AG09319 (cell line): ENCODE measurements around the gene RELT.

Source experiments
- DNase-seq: peaks from one replicate; pipeline ENCODE4 v3.0.0-alpha.2; 2010; ENCODE audit warnings: low read depth; ENCODE audit errors: extremely low read depth
- TF ChIP-seq, protein P1 (sequence below): IDR thresholded peaks from 2 replicates; pipeline ENCODE4 v1.5.1; 2011; ENCODE audit warnings: low read depth, mild to moderate bottlenecking, inconsistent platforms, low read length, moderate library complexity

RELT gene, protein sequence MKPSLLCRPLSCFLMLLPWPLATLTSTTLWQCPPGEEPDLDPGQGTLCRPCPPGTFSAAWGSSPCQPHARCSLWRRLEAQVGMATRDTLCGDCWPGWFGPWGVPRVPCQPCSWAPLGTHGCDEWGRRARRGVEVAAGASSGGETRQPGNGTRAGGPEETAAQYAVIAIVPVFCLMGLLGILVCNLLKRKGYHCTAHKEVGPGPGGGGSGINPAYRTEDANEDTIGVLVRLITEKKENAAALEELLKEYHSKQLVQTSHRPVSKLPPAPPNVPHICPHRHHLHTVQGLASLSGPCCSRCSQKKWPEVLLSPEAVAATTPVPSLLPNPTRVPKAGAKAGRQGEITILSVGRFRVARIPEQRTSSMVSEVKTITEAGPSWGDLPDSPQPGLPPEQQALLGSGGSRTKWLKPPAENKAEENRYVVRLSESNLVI

DNA sequence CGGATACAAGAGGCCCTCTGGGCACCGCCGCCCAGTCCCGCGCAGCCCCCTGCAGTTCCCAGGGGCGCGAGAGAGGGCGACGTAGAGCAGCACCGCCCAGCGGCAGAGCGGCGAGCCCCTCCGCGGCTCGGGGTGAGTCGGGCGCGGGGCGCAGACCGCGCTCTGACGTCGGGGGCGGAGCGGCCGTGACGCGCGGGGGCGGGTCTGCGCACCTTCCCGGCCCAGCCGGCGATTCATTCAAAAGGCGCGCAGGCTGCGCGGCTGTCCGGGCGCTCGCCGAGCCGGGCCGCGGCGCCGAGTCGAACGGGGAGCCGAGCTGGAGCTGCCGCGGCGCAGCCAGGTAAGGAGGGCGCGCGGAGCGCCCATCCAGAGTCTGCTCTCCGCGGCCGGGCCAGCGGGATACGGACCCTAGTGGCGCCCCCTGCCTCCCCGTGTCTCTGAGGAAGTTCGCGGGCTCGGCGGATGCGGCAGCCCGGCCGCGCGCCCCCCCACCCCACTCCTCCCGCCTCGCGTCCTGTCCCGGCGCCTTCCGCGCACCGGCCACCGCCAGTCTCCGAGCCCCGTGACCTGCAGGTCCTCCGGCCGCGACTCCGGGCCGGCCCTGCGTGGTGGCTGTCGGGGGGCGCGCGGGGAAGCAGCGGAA lies at the start of gene RELT:
Gene RELT, plus strand, starts transcription at position 240 of the 643 bp plus-strand sequence. CDS start 12,738 bp downstream, outside the sequence.
- TF ChIP-seq, protein P1, sequence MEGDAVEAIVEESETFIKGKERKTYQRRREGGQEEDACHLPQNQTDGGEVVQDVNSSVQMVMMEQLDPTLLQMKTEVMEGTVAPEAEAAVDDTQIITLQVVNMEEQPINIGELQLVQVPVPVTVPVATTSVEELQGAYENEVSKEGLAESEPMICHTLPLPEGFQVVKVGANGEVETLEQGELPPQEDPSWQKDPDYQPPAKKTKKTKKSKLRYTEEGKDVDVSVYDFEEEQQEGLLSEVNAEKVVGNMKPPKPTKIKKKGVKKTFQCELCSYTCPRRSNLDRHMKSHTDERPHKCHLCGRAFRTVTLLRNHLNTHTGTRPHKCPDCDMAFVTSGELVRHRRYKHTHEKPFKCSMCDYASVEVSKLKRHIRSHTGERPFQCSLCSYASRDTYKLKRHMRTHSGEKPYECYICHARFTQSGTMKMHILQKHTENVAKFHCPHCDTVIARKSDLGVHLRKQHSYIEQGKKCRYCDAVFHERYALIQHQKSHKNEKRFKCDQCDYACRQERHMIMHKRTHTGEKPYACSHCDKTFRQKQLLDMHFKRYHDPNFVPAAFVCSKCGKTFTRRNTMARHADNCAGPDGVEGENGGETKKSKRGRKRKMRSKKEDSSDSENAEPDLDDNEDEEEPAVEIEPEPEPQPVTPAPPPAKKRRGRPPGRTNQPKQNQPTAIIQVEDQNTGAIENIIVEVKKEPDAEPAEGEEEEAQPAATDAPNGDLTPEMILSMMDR, result peak; percentile 63
- peak; percentile 71 for DNase-seq

DNA sequence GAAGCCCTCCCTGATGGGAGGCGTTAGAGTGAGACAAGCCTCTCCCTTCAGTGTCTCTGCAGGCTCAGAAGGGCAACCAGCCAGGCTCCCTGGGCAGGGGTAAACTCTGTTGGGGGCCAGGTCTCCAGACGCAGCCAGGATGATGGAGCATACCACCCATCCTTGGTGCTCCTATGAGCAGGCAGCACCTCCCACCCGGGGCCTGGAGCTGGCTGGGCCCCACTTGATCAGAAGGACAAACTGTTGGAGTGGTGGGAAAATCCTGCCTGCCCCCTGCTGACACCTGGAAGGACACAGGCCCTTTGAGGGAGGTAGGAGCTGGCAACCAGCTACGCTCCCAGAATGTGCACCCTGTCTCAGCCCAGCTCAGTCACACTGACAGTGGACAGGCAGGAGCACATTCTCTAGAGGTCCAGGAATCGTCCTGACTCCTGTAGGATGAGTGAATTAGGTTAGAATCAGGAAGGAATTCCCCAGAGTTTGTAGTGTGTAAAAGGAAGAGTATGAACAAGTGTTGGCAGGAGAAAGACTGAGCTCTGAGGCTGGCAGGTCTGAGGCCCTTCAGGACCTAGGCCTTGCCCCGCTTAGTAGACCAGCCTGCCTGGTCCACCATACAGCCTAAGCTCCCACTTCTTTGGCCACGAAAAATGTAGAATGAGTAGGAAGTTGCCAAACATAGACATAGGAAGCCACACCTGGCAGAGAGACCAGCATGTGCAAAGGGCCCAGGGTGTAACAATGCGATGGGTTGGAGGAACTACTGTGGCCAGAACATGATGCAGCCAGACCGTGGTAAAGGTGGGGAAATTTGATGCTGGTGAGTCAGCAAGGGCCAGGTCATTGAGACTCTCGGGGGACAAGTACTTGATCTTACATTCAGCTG lies 49.0 kb upstream of the RELT start:
- no peak for DNase-seq
- TF ChIP-seq, protein P1, result no peak

DNA sequence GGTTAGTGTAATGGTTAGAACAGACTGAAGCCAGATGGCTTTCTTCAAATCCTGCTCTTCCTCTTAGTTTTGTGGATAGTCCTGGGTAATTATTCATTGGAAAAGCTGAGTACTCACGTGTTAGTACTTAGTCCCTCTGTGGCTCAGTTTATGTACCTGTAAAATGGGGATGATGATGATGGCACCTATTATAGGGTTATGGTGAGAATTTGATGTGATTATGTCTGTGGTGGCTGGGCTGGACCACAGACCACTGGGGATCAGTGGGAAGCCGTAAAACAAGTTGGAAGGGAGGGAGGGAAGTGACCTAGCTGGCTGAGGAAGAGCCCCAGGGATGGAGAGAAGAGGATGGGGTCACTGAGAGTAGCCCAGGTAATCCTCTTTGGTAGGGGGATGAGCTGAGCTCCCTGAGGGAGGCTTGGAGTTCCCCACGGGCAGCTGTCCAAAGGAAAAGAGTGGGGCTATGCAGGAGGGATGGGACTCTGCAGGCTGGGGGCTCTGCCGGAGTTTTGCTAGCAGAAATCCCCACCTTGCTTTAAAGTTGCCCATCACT lies 48.3 kb upstream of the RELT start:
- TF ChIP-seq, protein P1, result no peak
- DNase-seq, result no peak

DNA sequence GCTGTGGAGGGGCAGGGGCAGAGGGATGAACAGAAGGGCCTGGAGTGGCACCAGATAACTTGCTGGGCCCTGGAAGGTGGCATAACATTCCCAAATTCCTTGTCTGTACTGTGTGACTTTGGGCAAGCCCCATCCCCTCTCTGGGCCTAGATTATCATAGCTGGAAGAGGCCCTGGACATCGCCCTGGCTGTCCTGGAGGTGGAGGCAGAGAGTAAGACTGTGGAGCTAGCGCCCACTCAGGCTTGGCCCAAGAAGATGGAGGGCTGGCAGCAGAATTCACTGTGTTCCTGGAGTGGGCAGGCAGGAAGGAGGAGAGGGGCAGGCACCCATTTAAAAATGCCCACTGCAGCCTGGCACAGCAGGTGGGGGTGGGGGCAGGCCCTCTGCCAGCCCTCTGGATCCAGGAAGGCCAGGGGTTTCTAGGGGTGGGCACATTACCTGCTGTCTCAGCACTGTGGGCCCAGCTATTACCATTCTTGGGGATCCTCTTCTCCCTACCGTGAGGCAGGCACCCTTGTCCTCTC lies 45.6 kb upstream of the RELT start:
- TF ChIP-seq, protein P1, result peak; percentile 56

DNA sequence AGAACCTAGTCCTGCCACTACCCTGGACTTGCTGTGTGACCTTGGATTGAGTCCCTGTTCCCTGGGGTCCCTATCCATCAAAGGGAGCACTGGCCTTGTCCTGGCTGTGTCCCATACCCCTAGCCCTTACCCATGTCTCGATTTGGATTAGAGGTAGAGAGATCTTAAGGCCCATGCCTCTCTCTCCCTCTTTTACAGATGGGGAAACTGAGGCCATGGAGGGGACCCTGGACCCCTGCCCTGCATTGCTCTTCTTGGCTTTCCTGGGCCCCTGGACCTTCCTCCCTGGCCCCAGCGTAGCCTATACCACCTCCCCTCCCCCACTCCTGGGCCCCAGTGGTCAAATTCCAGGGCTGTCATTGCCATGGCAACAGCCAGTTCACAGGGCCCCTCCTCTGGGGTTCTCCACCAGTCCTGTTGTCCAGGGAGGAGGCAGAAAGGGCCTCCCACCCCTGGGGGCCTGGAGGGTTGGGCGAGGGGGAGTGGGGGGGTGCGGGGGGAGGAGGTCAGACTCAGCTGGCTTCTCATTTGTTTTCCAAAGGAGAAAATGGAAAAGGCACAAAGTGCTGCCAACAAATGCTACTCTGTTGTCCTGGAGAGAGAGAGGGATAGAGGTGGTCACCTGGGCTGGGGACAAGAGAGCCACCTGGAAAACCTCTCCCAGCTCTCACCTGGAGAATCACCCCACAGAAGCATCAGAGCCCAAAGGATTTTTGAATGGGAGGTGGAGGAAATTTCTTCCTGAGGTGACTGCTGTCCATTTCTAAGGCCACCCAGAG lies 44.9 kb upstream of the RELT start:
- TF ChIP-seq, protein P1, result no peak
- DNase-seq, result no peak

More for the DNA sequence above, 45.6 kb upstream of the RELT start:
- no peak for DNase-seq

DNA sequence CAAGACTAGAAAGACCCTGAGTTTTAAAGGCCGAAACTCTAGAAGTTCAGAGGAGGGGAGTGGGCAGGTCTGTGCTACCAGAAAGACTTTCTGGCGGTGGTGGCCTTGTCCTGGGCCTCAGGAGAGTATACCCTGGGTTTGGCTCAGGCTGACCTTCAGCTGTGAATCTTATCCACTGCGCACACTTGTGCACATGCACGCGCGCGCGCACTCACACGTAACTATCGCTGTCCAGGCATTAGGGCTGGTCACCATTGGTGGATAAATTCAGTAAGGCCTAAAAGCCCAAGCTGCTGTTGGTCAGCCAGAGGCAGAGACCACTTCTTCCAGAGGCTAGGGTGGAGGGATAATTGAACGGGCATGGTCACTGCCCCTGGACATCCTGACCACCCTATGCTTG lies 43.0 kb upstream of the RELT start:
- TF ChIP-seq, protein P1, result no peak
- no peak for DNase-seq
